K562 (cell line): ENCODE results near the gene B3GNT4. TPM values are rescaled to one million over a fixed set of nuclear protein-coding genes. Genes with fewer than 3 reads are reported as not detected.

Source experiments
- BHLHE40 ChIP-seq: IDR thresholded peaks from 2 replicates; pipeline ENCODE4 v1.6.1; 2011; ENCODE audit warnings: low read length, improper control_type of control experiment
- CBFA2T3 ChIP-seq: fragments of 450-650 bp; IDR thresholded peaks from 2 replicates; pipeline ENCODE4 v1.6.1; 2017
- CREB1 ChIP-seq, 2 experiments: sonication (generic) in 1 of 2; formaldehyde crosslinking in 1 of 2; IDR thresholded peaks; 2 replicates each; pipeline versions ENCODE4 v1.6.1 to v1.8.0; 2012 to 2022; ENCODE audit warnings: inconsistent platforms in 1 of 2, mild to moderate bottlenecking in 1 of 2, missing genetic modification reagents in 1 of 2, moderate library complexity in 1 of 2
- CUX1 ChIP-seq: fragments of 200-800 bp; sonication (Bioruptor generic); IDR thresholded peaks from 2 replicates; pipeline ENCODE4 v1.6.1; 2016; ENCODE audit warnings: missing genetic modification characterization, missing compliant biosample characterization
- GMEB1 ChIP-seq: fragments of 250-450 bp; sonication (Bioruptor Pico); IDR thresholded peaks from 2 replicates; pipeline ENCODE4 v1.4.0; 2020; ENCODE audit warnings: mild to moderate bottlenecking
- HDAC2 ChIP-seq: fragments of 450-650 bp; IDR thresholded peaks from 2 replicates; pipeline ENCODE4 v1.6.1; 2016; ENCODE audit warnings: mild to moderate bottlenecking
- KDM5B ChIP-seq: fragments of 200-600 bp; sonication (generic); IDR thresholded peaks from 2 replicates; pipeline ENCODE4 v1.6.1; 2012; ENCODE audit warnings: low read depth, mild to moderate bottlenecking, moderate library complexity, low read length, control low read depth, inconsistent platforms; ENCODE audit not compliant: insufficient replicate concordance
- NCOA6 ChIP-seq: fragments of 450-650 bp; IDR thresholded peaks from 2 replicates; pipeline ENCODE4 v1.6.1; 2017; ENCODE audit warnings: mild to moderate bottlenecking
- RBM34 ChIP-seq: fragments of 200-400 bp; formaldehyde crosslinking; IDR thresholded peaks from 2 replicates; pipeline ENCODE4 v1.6.1; 2018; ENCODE audit warnings: low read length, borderline replicate concordance; ENCODE audit not compliant: insufficient read depth
- RCOR1 ChIP-seq, 2 experiments: IDR thresholded peaks; 2 replicates each; pipeline ENCODE4 v1.6.1; 2012; ENCODE audit warnings: low read depth in 2 of 2, low read length in 2 of 2, borderline replicate concordance in 1 of 2, improper control_type of control experiment in 1 of 2
- TAF15 ChIP-seq: fragments of 200-400 bp; formaldehyde crosslinking; IDR thresholded peaks from 2 replicates; pipeline ENCODE4 v1.6.1; 2017; ENCODE audit warnings: mild to moderate bottlenecking, low read depth, low read length, moderate library complexity
- TBP ChIP-seq: optimal IDR thresholded peaks from 2 replicates; pipeline ENCODE3; 2011; ENCODE audit warnings: low read depth, low read length, improper control_type of control experiment
- TRIM28 ChIP-seq: fragments of 450-650 bp; IDR thresholded peaks from 2 replicates; pipeline ENCODE4 v1.6.1; 2017
- VEZF1 ChIP-seq: fragments of 200-800 bp; sonication (Bioruptor generic); IDR thresholded peaks from 2 replicates; pipeline ENCODE4 v1.6.1; 2017; ENCODE audit warnings: missing genetic modification characterization, missing compliant biosample characterization
- ZBTB1 ChIP-seq: sonication (generic); formaldehyde crosslinking; IDR thresholded peaks from 2 replicates; pipeline ENCODE4 v1.8.1; 2023; ENCODE audit warnings: missing genetic modification reagents, low read depth, mild to moderate bottlenecking, borderline replicate concordance
- ZNF740 ChIP-seq, 3 experiments: fragments of 200-800 bp in 1 of 3; sonication (Bioruptor generic) in 1 of 3; sonication (generic) in 1 of 3; formaldehyde crosslinking in 1 of 3; IDR thresholded peaks; 2 replicates each; pipeline versions ENCODE4 v1.6.1 to v1.8.0; 2016 to 2022; ENCODE audit warnings: mild to moderate bottlenecking in 2 of 3, missing compliant biosample characterization in 2 of 3, missing genetic modification characterization in 2 of 3, missing genetic modification reagents in 1 of 3
- ZNF785 ChIP-seq: fragments of 250-450 bp; sonication (Bioruptor Pico); IDR thresholded peaks from 2 replicates; pipeline ENCODE4 v1.4.0; 2020; ENCODE audit warnings: mild to moderate bottlenecking
- polyA plus RNA-seq, 8 experiments: library from polyadenylated mRNA; depleted of rRNA in 4 of 8; stranded (reverse) in 5 of 8; unstranded in 3 of 8; fragments of >200 nt; fragmentation: Nextera tagmentation in 2 of 8; fragmentation: Illumina TruSeq in 1 of 8; extraction: Ambion mirVana in 2 of 8; extraction: Trizol in 1 of 8; gene quantifications; 2 replicates each; pipeline versions ENCODE4 v1.2.1 to v1.2.3, GENCODE V29; 2011 to 2014; ENCODE audit warnings: inconsistent platforms in 1 of 8, missing spikeins in 1 of 8
- total RNA-seq, 7 experiments: library from RNA; depleted of rRNA in 6 of 7; stranded (reverse); fragments of >200 nt in 6 of 7; fragmentation: Illumina TruSeq in 2 of 7; extraction: Trizol in 2 of 7; gene quantifications; 2 replicates each; pipeline versions ENCODE4 v1.2.1 to v1.2.3, GENCODE V29; 2011 to 2021; ENCODE audit warnings: low replicate concordance in 1 of 7

The B3GNT4 gene
- total and polyA plus RNA-seq, 9 of the 15 experiments (the other 6 are each of a cell fraction or from before 2014, with no cell fraction given): 0.17 to 3.2 (median 1.3) TPM

GRCh38 chr12:122225683-122226365 lies 22.3 kb downstream of the B3GNT4 start, which contains the start of gene DIABLO (continued):
- TF ChIP-seq GMEB1 (peak; percentile 96), TBP (peak; percentile 90), ZNF785 (CRISPR knock-in tag) (no peak), CUX1 (CRISPR knock-in tag) (no peak), KDM5B (peak; percentile 97), ZNF740 (CRISPR knock-in tag; IDR thresholded peaks at IDR 0.05) (peak; percentile 89), ZNF740 (tag; IDR thresholded peaks at IDR 0.05) (no peak), RBM34 (no peak), CBFA2T3 (peak; percentile 8; the same call in 1 of the 2 replicates), CREB1 (IDR thresholded peaks at IDR 0.05) (peak; percentile 97), CREB1 (CRISPR knock-in tag; IDR thresholded peaks at IDR 0.05) (peak; percentile 97), TAF15 (no peak), VEZF1 (CRISPR knock-in tag) (peak; percentile 59), TRIM28 (no peak), HDAC2 (peak; percentile 68), RCOR1 (IDR thresholded peaks at IDR 0.05; ENCODE audit: borderline replicate concordance in 1 of 2, low read depth in 2 of 2, low read length in 2 of 2) (0 out of 4 replicates have a peak, but pooled peaks of 1 of the 2 experiments have one; percentile 6), ZBTB1 (CRISPR knock-in tag) (peak; percentile 82; the same call in 1 of the 2 replicates), BHLHE40 (peak; percentile 46; the same call in 1 of the 2 replicates), NCOA6 (peak; percentile 77)
